ENCODE measurements around the gene HDAC2.
"Not testable (repeated sequence)": the region's sequence is repeated elsewhere in the genome, so short reads cannot be mapped to it uniquely, and the experiment has no call there.

Gene HDAC2

DNA sequence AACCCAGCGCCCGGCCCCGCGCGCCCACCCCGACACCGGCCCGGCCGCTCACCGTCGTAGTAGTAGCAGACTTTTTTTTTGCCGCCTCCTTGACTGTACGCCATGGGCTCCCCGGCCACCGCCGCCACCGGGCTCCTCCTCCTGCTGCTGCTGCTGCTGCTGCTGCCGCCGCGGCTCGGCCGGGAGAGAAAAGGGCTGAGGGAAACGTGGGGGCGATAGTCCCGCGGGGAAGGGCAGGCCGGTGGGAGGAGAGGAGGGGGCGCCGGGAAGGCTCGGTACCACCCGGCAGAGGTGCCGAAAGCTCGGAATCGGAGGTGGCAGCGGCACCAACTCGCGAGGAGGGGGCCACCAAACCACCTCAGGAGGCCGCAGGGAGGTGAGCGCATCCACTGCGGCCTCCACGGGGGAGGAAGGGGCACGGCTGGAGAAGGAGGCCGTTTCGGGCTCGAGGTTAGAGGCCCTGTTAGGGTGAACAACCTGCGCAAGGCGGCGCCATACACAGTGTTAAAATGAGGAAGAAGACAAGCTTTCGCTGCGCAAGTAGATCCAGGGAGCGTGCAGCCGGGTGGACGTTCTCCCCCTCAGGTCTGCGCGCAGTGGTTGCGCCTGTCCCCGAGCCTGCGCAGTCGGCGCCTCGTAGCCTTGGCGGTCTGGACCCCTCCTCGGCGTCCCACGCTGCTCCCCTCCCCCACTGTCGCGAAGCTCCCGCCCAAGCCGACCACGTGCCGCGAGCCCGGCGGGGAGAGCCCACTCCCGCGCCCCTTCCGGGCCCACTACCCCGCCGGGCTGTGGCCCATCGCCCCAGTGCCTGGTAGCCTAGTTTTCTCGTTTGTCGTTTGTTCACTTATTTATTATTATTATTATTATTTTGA lies at the start of gene HDAC2:
Gene HDAC2, minus strand, starts transcription at position 344 of the 872 bp plus-strand sequence. Its CDS starts 240 bp downstream, at position 104.
- DNase-seq = peak; percentile 78

- DNase-seq = no peak
Observed at GRCh38 chr6:114020196-114020595, 49.2 kb upstream of the HDAC2 start.

- DNase-seq = not testable (repeated sequence)
Observed at GRCh38 chr6:114017146-114017545, 46.2 kb upstream of the HDAC2 start.

- not testable (repeated sequence) for DNase-seq
Observed at GRCh38 chr6:114014106-114014505, 43.2 kb upstream of the HDAC2 start.

DNA sequence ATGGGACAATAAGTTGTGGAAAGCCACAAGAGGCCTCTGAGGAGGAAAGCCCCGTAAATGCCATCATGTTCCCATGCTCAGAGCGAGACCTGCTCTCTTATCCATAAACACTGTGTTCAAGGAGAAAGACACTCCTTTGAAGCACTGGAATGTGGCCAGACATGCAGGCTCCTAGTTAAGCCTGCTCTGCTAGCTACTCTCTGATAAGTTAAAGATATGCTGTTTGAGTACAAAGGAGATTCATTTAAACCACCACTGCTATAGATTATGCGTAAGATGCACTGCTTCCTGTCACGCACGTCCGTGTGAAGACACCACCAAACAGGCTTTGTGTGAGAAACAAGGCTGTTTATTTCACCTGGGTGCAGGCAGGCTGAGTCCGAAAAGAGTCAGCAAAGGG lies 40.5 kb upstream of the HDAC2 start:
- not testable (repeated sequence) for DNase-seq

DNA sequence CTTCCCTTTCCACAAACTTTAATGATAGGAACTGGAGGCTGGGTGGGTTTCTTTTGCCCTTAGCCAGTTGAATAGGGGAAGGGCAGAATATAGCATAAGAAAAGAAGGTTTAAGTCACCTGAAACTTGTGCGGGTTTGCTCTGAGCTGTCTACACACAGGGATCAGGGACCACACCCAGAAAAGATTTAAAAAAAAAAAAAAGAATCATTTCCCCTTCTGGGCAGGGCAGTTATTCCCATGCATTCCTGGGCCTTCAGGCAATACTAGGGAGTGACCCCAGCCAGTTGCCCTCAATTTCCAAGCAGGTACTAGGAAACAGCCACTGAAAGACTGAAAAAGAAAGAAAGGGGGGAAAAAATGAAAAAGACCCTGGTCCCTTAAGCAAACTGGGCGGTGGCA lies 39.6 kb upstream of the HDAC2 start:
- no peak for DNase-seq

GRCh38 chr6:114009192-114009591 lies 38.2 kb upstream of the HDAC2 start:
- no peak for DNase-seq

- no peak for DNase-seq
Observed at GRCh38 chr6:114008331-114008730, 37.4 kb upstream of the HDAC2 start.

DNA sequence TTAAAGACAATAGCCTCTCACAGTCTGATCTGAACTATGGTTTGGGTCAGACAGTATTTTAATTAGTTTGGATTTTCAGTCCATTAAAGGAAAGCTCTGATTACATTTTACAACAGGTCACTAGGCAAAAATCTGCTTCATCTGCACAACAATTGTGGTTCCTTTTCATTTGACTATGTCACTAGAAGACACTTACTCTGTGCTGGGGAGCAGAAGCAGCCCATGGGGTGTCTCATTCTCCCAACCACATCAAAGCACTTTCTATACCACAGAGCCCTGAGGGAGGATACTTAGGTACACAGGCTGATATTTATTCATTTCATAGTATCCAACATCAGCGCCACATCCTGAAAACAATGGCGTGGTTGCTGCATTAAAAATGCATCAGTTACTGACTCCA lies 36.6 kb upstream of the HDAC2 start:
- DNase-seq = no peak

DNA sequence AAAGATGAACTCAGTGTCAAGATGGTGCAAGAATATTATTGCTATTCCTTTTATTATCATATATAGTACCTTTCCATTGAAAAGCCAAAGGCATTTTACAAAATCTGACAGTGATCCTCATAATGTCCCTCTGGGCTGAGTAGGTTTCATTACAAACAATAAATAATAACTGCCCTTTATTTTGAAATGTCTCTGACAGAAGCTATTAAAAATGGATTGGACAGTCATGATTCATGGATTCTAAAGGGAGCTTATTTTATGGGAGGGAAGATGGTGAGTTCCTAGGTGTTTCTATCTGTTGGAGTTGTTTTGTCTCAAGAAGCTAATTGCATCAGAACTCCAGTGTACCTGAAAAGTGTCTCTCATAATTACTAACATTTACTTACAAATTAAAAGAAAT lies 30.4 kb upstream of the HDAC2 start:
- no peak for DNase-seq

DNA sequence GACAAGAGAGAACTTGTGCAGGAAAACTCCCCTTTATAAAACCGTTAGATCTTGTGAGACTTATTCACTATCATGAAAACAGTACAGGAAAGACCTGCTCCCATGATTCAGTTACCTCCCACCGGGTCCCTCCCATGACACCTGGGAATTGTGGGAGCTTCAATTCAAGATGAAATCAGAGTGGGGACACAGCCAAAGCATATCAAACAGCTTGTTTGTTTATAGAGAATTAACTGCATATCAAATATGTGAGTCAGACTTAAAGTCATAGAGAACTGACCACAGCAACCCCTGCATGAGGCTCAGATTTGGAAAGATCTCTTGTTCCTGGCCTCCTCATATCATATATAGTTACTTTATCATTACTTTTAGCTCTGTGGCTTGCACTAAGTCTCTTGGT lies 29.1 kb upstream of the HDAC2 start:
- DNase-seq = no peak

DNA sequence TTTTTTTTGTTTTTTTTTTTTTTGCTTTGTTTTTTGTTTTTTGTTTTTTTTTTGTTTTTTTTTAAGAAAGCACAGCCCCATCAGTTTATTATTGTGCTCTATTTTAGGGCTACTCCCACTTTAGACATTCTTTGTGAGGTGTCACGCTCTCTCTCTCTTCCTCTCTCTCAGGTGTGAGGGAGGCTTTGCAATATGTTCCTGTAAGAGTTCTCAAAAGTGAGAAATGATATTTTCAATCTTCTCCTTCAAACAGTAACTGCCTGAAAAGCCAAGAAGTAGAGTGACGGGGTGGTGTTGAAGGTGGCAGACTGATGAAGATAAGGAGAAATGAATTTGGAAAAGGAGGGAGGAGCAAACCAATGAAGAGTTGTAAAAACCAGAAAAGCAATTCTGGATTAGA lies 28.3 kb upstream of the HDAC2 start:
- DNase-seq = no peak

DNA sequence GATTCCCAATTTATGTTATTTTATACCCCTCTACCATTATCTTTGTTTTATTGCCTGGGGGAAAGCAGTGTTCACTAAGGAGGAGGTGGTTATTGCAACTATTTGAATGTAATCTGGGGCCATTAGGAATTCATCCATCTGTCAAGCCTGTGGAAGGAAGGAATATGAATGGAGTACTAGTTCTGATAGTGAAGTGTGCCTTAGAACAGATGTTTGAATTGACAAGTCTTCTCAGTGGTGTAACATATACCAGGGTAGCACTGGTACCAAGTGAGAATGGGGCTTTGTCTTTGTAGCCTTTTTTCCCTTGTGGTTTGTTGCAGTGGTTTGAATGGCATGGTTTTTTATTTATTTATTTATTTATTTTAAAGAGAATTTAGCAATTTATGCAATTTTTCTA lies 27.9 kb upstream of the HDAC2 start:
- no peak for DNase-seq

- DNase-seq = no peak
Observed at GRCh38 chr6:113997116-113997515, 26.2 kb upstream of the HDAC2 start.

DNA sequence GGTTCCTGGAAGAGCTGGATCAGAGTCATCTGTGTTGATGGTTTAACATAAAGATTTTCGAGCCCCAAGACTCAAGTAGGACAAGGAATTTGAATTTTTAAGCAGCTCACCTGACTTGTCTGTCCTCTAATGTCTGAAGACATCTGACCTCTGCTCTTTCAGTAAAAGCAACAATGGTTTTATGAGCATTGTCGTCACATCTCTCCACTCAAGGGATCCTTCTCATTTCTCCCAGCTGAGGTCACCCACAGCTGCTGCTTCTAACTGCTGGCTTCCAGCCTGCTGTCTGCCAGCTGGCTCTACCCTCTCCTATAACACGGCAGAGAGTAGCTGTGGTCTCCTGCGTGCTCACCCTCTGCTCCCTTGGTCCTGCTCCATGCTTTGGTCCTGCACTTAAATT lies 24.7 kb upstream of the HDAC2 start:
- peak; percentile 84 for DNase-seq

- peak; percentile 81 for DNase-seq
Observed at GRCh38 chr6:113994934-113995342, 24.0 kb upstream of the HDAC2 start.

GRCh38 chr6:113989675-113990074 lies 18.7 kb upstream of the HDAC2 start:
- DNase-seq = no peak

- not testable (repeated sequence) for DNase-seq
Observed at GRCh38 chr6:113982675-113983074, 11.7 kb upstream of the HDAC2 start.

DNA sequence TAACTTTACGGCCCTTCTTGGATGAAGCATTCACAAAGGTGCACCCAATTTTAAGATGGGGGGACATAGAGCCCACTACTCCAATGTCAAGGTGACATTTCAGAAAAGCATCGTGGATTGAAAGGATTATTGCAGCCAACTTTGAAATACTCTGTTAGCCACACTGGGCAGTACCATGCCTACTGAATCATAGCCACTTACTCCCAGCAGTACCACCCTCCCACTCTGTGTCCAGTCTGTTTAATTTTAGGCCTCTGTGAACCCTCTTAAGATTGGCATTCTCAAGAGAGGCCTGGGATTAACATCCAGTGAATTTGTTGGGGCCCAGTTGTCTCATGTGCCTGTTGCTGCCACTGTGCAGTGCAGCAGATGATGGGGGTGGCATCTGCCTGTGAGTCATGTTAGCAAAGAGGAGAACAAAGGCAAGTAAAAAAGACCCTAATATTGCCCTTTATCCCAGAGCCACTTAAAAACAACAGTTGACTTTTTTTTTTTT lies 11.2 kb upstream of the HDAC2 start:
- DNase-seq = no peak

DNA sequence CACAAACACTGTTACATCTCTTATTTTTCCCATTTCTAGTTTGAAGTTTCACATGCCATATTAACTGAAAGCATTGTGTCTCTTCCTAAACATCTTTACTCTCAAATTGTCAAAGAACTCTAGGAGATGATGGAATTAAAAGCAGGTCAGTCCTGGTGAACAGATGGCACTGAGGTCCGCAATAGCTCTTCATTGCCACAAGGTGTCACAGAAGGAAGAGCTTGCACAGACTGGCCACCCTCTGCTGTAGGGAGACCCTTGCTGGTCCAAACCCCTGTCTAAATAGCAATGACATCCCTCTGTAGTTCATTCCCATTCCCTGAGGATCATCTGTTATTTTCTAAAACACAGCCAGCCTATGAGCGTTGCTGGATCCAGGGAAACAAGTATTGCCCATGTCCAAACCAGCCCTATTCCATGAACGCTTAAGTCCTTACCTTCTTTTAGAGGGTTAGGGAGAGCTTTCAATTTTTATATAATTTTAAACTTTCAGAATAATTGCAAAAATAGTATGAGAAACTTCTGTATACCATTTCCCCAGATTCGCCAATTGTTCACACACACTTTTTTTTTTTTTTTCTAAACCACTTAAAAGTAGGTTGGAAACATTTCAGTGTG lies 10.1 kb upstream of the HDAC2 start:
- DNase-seq = no peak

DNA sequence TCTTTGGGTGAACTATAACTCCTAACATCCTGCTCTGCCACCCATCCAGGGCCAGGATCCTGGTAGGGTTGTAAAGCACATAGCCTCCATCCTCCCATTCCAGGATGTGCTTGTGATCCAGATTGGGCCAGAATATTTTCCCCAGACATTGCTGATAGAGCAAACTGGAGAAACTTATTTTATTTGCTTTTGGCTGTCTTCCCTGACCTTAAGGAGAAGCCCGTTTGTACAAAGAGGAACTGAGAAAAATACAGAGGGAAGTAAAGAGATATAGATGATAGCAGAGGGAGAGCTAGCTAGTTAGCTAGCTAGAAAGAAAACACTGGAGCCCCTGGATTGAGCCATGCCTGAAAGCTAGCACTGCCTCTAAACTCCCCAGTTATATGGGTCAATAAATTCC lies 9.0 kb upstream of the HDAC2 start:
- DNase-seq = no peak

DNA sequence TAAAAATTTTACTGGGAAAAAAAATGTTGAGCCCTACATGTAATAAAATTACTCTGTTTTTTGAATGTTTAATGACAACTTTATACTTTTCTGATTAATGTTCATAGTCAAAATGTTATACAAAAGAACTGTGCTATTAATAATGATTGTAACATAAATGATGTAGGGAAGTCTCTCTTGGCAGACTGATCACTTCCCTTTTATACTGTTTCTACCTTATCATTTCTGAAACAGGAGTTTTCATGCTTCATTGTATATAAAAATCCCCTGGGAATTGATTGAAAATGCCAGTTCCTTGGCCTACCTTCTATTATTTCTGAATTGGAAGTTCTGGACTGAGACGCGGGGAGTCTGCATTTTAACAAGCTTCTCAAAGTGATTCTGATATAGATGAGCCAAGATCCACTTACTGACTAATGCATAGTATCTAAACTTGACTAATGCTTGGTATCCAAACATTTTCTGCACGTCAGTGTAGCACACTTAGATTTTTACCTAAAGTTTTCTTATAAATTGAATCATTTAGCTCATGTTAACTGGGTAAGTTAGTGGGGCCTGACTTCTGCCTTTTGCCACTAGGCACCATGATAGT lies 7.2 kb upstream of the HDAC2 start:
- no peak for DNase-seq

DNA sequence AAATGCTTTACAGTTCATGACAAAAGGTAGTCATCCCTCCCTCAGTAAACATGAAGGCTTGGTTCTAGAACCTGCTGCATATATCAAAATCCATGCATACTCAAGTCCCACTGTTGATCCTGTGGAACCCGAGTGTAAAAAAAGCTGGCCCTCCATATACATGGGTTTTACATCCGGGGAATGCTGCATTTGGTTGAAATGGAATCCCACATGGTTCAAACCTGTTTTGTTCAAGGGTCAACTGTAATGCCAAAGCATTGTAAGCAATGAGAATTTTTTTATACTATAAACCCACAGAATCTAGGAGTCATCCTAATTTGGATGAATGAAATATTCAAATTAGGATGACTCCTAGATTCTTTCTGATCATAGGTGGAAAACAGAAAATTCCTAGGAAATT lies 5.9 kb upstream of the HDAC2 start:
- no peak for DNase-seq

DNA sequence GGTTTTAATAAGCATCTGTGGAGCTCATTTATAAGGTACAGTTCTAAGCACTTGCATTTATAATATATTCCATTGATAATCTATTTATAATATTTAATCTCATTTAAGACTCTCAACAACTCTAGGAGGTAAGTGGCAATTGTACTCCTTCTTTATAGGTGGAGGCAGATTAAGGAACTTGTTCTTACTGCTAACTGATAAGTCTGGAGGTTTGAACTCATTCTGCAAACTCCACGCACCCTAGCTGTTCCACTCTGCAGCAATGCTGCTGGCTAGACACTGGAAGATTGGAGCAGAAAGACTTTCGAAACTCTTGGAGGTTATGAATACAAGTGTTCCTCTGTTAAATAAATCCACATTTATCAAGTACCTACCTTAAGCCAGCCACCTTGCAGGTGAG lies 793 bp upstream of the HDAC2 start:
- no peak for DNase-seq

Measured in NCI-H446 treated with DMSO at 0.1 percent for 48 hours (cell line).